HEK293 (cell line): ENCODE results near the gene AMPH.

Source experiments
- BCL11B ChIP-seq: fragments of 450-650 bp; formaldehyde crosslinking; IDR thresholded peaks from 2 replicates; pipeline ENCODE4 v1.5.1; 2016; ENCODE audit warnings: low read depth, missing biosample characterization, missing genetic modification characterization
- IKZF3 ChIP-seq: fragments of 450-650 bp; IDR thresholded peaks from 2 replicates; pipeline ENCODE4 v1.5.0; 2018; ENCODE audit warnings: missing biosample characterization, mild to moderate bottlenecking, missing genetic modification characterization, moderate library complexity
- PRDM1 ChIP-seq: fragments of 450-650 bp; formaldehyde crosslinking; IDR thresholded peaks from 2 replicates; pipeline ENCODE4; 2016; ENCODE audit warnings: missing biosample characterization, missing genetic modification characterization
- SP3 ChIP-seq: fragments of 450-650 bp; formaldehyde crosslinking; IDR thresholded peaks from 2 replicates; pipeline ENCODE4 v1.5.1; 2016; ENCODE audit warnings: missing biosample characterization, missing genetic modification characterization
- SP7 ChIP-seq: fragments of 450-650 bp; formaldehyde crosslinking; IDR thresholded peaks from 2 replicates; pipeline ENCODE4 v1.5.1; 2016; ENCODE audit warnings: missing biosample characterization, missing genetic modification characterization
- WT1 ChIP-seq: fragments of 450-650 bp; formaldehyde crosslinking; IDR thresholded peaks from 2 replicates; pipeline ENCODE4 v1.5.1; 2016; ENCODE audit warnings: missing biosample characterization, missing genetic modification characterization
- ZNF114 ChIP-seq: fragments of 450-650 bp; formaldehyde crosslinking; IDR thresholded peaks from 2 replicates; pipeline ENCODE4 v1.5.0; 2017; ENCODE audit warnings: missing biosample characterization, missing genetic modification characterization
- ZNF501 ChIP-seq: fragments of 450-650 bp; formaldehyde crosslinking; IDR thresholded peaks from 2 replicates; pipeline ENCODE4 v1.5.1; 2016; ENCODE audit warnings: missing biosample characterization, missing genetic modification characterization
- ZNF626 ChIP-seq: fragments of 450-650 bp; sonication (Bioruptor Pico); formaldehyde crosslinking; IDR thresholded peaks from 2 replicates; pipeline ENCODE4 v1.5.1; 2018; ENCODE audit warnings: missing biosample characterization, missing genetic modification characterization, inconsistent platforms
- ZNF76 ChIP-seq: fragments of 450-650 bp; formaldehyde crosslinking; IDR thresholded peaks from 2 replicates; pipeline ENCODE4; 2016; ENCODE audit warnings: low read depth, missing biosample characterization, missing genetic modification characterization, borderline replicate concordance
- ZNF843 ChIP-seq: fragments of 450-650 bp; formaldehyde crosslinking; IDR thresholded peaks from 2 replicates; pipeline ENCODE4 v1.5.1; 2016; ENCODE audit warnings: missing biosample characterization, missing genetic modification characterization
- TF ChIP-seq, protein P1 (sequence below): fragments of 450-650 bp; formaldehyde crosslinking; optimal IDR thresholded peaks from 2 replicates; pipeline ENCODE3; 2016; ENCODE audit warnings: missing biosample characterization, mild to moderate bottlenecking, missing genetic modification characterization
- TF ChIP-seq, protein P2 (sequence below): fragments of 450-650 bp; formaldehyde crosslinking; IDR thresholded peaks from 2 replicates; pipeline ENCODE4 v1.5.1; 2017; ENCODE audit warnings: missing biosample characterization, missing genetic modification characterization
- TF ChIP-seq, protein P3 (sequence below): fragments of 450-650 bp; formaldehyde crosslinking; IDR thresholded peaks from 2 replicates; pipeline ENCODE4 v1.5.1; 2016; ENCODE audit warnings: missing biosample characterization, missing genetic modification characterization
- TF ChIP-seq, protein P4 (sequence below): fragments of 450-650 bp; formaldehyde crosslinking; IDR thresholded peaks from 2 replicates; pipeline ENCODE4 v1.5.1; 2016; ENCODE audit warnings: missing biosample characterization, missing genetic modification characterization, borderline replicate concordance
- TF ChIP-seq, protein P5 (sequence below): fragments of 450-650 bp; formaldehyde crosslinking; IDR thresholded peaks from 2 replicates; pipeline ENCODE4 v1.5.1; 2016; ENCODE audit warnings: missing biosample characterization, missing genetic modification characterization
- TF ChIP-seq, protein P6 (sequence below): fragments of 450-650 bp; formaldehyde crosslinking; IDR thresholded peaks from 2 replicates; pipeline ENCODE4 v1.5.1; 2016; ENCODE audit warnings: missing biosample characterization, missing genetic modification characterization
- TF ChIP-seq, protein P7 (sequence below): fragments of 450-650 bp; formaldehyde crosslinking; IDR thresholded peaks from 2 replicates; pipeline ENCODE4 v1.5.1; 2016; ENCODE audit warnings: missing biosample characterization, missing genetic modification characterization

Gene AMPH

DNA sequence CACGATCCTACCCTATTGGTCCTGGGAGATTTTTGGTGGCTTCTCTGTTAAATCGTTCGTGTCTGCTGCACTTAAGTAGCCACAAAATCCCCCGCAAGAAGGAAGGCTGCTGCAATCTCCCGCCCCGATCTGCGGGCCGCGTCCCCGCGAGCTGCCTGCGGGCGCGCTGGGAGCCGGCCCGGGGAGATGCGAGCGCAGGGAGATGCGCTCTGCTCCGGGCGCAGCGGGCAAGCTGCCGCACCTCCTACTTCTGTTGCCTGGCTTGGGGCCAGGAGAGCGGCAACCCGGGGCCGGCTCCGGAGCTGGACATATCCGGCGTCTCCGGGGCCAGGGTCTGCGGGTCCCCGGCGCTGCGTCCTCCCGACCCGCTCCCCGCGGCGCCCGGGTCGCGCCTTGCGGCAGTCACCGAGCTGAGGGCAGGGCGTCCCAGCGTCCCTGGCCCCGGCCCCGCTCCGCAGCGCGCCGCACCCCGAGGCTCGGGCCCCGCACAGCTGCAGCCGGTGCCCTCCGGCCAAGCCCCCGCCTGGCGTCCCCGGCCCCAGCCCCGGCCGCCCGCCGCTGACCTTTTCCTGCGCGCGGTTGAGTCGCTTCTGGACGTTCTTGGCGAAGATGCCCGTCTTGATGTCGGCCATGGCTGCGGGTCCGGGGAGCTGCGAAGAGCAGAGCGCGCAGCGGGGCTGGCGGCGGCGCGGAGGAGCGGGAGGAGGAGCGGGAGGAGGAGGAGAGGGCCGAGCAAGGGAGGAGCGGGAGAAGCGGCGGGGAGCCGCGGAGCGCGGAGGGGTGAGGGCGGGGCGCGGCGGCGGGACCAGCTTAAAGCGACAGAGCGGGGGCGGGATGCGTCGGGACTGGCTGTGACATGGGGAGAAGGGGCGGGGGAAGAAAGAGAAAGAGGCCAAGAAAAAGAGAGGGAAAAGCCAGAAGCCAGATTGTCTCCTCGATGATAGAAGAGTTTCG lies at the start of gene AMPH (continued):
- TF ChIP-seq ZNF626 (tag by site-specific recombination), result no peak
- TF ChIP-seq, protein P1, sequence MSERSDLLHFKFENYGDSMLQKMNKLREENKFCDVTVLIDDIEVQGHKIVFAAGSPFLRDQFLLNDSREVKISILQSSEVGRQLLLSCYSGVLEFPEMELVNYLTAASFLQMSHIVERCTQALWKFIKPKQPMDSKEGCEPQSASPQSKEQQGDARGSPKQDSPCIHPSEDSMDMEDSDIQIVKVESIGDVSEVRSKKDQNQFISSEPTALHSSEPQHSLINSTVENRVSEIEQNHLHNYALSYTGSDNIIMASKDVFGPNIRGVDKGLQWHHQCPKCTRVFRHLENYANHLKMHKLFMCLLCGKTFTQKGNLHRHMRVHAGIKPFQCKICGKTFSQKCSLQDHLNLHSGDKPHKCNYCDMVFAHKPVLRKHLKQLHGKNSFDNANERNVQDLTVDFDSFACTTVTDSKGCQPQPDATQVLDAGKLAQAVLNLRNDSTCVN (tag by site-specific recombination), result peak; percentile 96
- TF ChIP-seq, protein P2, sequence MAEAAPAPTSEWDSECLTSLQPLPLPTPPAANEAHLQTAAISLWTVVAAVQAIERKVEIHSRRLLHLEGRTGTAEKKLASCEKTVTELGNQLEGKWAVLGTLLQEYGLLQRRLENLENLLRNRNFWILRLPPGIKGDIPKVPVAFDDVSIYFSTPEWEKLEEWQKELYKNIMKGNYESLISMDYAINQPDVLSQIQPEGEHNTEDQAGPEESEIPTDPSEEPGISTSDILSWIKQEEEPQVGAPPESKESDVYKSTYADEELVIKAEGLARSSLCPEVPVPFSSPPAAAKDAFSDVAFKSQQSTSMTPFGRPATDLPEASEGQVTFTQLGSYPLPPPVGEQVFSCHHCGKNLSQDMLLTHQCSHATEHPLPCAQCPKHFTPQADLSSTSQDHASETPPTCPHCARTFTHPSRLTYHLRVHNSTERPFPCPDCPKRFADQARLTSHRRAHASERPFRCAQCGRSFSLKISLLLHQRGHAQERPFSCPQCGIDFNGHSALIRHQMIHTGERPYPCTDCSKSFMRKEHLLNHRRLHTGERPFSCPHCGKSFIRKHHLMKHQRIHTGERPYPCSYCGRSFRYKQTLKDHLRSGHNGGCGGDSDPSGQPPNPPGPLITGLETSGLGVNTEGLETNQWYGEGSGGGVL (tag by site-specific recombination), result peak; percentile 94
- TF ChIP-seq, protein P3, sequence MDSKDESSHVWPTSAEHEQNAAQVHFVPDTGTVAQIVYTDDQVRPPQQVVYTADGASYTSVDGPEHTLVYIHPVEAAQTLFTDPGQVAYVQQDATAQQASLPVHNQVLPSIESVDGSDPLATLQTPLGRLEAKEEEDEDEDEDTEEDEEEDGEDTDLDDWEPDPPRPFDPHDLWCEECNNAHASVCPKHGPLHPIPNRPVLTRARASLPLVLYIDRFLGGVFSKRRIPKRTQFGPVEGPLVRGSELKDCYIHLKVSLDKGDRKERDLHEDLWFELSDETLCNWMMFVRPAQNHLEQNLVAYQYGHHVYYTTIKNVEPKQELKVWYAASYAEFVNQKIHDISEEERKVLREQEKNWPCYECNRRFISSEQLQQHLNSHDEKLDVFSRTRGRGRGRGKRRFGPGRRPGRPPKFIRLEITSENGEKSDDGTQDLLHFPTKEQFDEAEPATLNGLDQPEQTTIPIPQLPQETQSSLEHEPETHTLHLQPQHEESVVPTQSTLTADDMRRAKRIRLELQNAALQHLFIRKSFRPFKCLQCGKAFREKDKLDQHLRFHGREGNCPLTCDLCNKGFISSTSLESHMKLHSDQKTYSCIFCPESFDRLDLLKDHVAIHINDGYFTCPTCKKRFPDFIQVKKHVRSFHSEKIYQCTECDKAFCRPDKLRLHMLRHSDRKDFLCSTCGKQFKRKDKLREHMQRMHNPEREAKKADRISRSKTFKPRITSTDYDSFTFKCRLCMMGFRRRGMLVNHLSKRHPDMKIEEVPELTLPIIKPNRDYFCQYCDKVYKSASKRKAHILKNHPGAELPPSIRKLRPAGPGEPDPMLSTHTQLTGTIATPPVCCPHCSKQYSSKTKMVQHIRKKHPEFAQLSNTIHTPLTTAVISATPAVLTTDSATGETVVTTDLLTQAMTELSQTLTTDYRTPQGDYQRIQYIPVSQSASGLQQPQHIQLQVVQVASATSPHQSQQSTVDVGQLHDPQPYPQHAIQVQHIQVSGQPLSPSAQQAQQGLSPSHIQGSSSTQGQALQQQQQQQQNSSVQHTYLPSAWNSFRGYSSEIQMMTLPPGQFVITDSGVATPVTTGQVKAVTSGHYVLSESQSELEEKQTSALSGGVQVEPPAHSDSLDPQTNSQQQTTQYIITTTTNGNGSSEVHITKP (tag by site-specific recombination), result peak; percentile 70
- TF ChIP-seq, protein P4, sequence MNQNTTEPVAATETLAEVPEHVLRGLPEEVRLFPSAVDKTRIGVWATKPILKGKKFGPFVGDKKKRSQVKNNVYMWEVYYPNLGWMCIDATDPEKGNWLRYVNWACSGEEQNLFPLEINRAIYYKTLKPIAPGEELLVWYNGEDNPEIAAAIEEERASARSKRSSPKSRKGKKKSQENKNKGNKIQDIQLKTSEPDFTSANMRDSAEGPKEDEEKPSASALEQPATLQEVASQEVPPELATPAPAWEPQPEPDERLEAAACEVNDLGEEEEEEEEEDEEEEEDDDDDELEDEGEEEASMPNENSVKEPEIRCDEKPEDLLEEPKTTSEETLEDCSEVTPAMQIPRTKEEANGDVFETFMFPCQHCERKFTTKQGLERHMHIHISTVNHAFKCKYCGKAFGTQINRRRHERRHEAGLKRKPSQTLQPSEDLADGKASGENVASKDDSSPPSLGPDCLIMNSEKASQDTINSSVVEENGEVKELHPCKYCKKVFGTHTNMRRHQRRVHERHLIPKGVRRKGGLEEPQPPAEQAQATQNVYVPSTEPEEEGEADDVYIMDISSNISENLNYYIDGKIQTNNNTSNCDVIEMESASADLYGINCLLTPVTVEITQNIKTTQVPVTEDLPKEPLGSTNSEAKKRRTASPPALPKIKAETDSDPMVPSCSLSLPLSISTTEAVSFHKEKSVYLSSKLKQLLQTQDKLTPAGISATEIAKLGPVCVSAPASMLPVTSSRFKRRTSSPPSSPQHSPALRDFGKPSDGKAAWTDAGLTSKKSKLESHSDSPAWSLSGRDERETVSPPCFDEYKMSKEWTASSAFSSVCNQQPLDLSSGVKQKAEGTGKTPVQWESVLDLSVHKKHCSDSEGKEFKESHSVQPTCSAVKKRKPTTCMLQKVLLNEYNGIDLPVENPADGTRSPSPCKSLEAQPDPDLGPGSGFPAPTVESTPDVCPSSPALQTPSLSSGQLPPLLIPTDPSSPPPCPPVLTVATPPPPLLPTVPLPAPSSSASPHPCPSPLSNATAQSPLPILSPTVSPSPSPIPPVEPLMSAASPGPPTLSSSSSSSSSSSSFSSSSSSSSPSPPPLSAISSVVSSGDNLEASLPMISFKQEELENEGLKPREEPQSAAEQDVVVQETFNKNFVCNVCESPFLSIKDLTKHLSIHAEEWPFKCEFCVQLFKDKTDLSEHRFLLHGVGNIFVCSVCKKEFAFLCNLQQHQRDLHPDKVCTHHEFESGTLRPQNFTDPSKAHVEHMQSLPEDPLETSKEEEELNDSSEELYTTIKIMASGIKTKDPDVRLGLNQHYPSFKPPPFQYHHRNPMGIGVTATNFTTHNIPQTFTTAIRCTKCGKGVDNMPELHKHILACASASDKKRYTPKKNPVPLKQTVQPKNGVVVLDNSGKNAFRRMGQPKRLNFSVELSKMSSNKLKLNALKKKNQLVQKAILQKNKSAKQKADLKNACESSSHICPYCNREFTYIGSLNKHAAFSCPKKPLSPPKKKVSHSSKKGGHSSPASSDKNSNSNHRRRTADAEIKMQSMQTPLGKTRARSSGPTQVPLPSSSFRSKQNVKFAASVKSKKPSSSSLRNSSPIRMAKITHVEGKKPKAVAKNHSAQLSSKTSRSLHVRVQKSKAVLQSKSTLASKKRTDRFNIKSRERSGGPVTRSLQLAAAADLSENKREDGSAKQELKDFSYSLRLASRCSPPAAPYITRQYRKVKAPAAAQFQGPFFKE, result no peak
- peak; percentile 54; the same call in 1 of the 2 replicates for TF ChIP-seq IKZF3 (tag by site-specific recombination)
- peak; percentile 64; the same call in 1 of the 2 replicates for TF ChIP-seq ZNF501 (tag by site-specific recombination)
- 0 out of 2 replicates have a peak, but pooled peaks have one; percentile 28 for TF ChIP-seq ZNF843
- peak; percentile 69 for TF ChIP-seq PRDM1 (tag by site-specific recombination)
- peak; percentile 44; the same call in 1 of the 2 replicates for TF ChIP-seq ZNF76 (tag by site-specific recombination)
- TF ChIP-seq BCL11B (tag by site-specific recombination), result peak; percentile 35; the same call in 1 of the 2 replicates
- TF ChIP-seq, protein P5, sequence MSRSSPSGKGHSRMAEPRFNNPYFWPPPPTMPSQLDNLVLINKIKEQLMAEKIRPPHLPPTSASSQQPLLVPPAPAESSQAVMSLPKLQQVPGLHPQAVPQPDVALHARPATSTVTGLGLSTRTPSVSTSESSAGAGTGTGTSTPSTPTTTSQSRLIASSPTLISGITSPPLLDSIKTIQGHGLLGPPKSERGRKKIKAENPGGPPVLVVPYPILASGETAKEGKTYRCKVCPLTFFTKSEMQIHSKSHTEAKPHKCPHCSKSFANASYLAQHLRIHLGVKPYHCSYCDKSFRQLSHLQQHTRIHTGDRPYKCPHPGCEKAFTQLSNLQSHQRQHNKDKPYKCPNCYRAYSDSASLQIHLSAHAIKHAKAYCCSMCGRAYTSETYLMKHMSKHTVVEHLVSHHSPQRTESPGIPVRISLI (tag by site-specific recombination), result no peak
- TF ChIP-seq, protein P6, sequence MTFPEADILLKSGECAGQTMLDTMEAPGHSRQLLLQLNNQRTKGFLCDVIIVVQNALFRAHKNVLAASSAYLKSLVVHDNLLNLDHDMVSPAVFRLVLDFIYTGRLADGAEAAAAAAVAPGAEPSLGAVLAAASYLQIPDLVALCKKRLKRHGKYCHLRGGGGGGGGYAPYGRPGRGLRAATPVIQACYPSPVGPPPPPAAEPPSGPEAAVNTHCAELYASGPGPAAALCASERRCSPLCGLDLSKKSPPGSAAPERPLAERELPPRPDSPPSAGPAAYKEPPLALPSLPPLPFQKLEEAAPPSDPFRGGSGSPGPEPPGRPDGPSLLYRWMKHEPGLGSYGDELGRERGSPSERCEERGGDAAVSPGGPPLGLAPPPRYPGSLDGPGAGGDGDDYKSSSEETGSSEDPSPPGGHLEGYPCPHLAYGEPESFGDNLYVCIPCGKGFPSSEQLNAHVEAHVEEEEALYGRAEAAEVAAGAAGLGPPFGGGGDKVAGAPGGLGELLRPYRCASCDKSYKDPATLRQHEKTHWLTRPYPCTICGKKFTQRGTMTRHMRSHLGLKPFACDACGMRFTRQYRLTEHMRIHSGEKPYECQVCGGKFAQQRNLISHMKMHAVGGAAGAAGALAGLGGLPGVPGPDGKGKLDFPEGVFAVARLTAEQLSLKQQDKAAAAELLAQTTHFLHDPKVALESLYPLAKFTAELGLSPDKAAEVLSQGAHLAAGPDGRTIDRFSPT, result peak; percentile 47; the same call in 1 of the 2 replicates
- TF ChIP-seq ZNF114, result no peak
- peak; percentile 89 for TF ChIP-seq SP3 (tag by site-specific recombination)
- TF ChIP-seq, protein P7, sequence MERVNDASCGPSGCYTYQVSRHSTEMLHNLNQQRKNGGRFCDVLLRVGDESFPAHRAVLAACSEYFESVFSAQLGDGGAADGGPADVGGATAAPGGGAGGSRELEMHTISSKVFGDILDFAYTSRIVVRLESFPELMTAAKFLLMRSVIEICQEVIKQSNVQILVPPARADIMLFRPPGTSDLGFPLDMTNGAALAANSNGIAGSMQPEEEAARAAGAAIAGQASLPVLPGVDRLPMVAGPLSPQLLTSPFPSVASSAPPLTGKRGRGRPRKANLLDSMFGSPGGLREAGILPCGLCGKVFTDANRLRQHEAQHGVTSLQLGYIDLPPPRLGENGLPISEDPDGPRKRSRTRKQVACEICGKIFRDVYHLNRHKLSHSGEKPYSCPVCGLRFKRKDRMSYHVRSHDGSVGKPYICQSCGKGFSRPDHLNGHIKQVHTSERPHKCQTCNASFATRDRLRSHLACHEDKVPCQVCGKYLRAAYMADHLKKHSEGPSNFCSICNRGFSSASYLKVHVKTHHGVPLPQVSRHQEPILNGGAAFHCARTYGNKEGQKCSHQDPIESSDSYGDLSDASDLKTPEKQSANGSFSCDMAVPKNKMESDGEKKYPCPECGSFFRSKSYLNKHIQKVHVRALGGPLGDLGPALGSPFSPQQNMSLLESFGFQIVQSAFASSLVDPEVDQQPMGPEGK (tag by site-specific recombination), result peak; percentile 94
- TF ChIP-seq SP7, result peak; percentile 70
- TF ChIP-seq WT1 (tag by site-specific recombination), result peak; percentile 81
